Right lobe of liver (tissue), 6 donors: Measurements from ENCODE around the gene SAMD5. TPM values are rescaled to one million over a fixed set of nuclear protein-coding genes. Genes with fewer than 3 reads are reported as not detected.

Experiments used
- ATAC-seq, 4 donors: fragments of 200-7000 bp; cut with Tn5 transposase; one replicate each; pipeline ENCODE4 v1.9.1; 2020; ENCODE audit warnings: mild to moderate bottlenecking in 4 of 4, moderate library complexity in 4 of 4
- DNase-seq, 3 donors: peaks; one replicate each; pipeline ENCODE4 v3.0.0-alpha.2; 2020
- H3K27ac ChIP-seq, 3 donors: fragments of 200-600 bp; one replicate each; pipeline ENCODE4 v1.8.0; 2022
- H3K27me3 ChIP-seq, 2 donors: fragments of 200-600 bp; one replicate each; pipeline ENCODE4 v1.8.0; 2022
- H3K36me3 ChIP-seq, 4 donors: fragments of 200-600 bp; sonication (generic) in 1 of 4; one replicate each; pipeline versions ENCODE4 v1.5.1 to v1.8.0; 2017 to 2022; ENCODE audit warnings: control low read depth in 1 of 4
- H3K4me1 ChIP-seq, 4 donors: fragments of 200-600 bp; sonication (generic) in 1 of 4; one replicate each; pipeline versions ENCODE4 v1.5.1 to v1.8.0; 2017 to 2022; ENCODE audit warnings: control low read depth in 1 of 4
- H3K4me3 ChIP-seq, 3 donors: fragments of 200-600 bp; one replicate each; pipeline ENCODE4 v1.8.0; 2022
- H3K9me3 ChIP-seq, 4 donors: fragments of 200-600 bp; sonication (generic) in 1 of 4; one replicate each; pipeline versions ENCODE4 v1.5.1 to v1.8.0; 2017 to 2022; ENCODE audit warnings: control low read depth in 1 of 4
- POLR2A ChIP-seq: fragments of 450-650 bp; IDR thresholded peaks from one replicate; pipeline ENCODE4 v1.6.1; 2017; ENCODE audit warnings: antibody characterized with exemption, mild to moderate bottlenecking
- WGBS: methylation state at CpG from one replicate; pipeline ENCODE4 v1.1.6; 2018; ENCODE audit warnings: low coverage, low lambda C conversion rate; ENCODE audit not compliant: insufficient coverage; ENCODE audit errors: missing lambda C conversion rate; 5-methylcytosine and 5-hydroxymethylcytosine counted together
- intact Hi-C, 2 donors: fragments of 100-400 bp; cut with DNase I; formaldehyde crosslinking; loops; one replicate each; pipeline versions ENCODE4 v1.11.2 to v1.14.1; 2022
- total RNA-seq, 6 experiments: library from RNA; depleted of rRNA in 2 of 6; stranded (reverse); fragments of >200 nt in 2 of 6; fragmentation: NEBNext Ultra II Directional in 3 of 6; extraction: Animal tissue kit (Norgen Biotek cat#: 25700) in 3 of 6; gene quantifications; one replicate each; pipeline versions ENCODE4 v1.1.0 to v1.2.4, GENCODE V29; 2016 to 2023
- TF ChIP-seq, protein P1 (sequence below), 4 donors: fragments of 200-600 bp in 3 of 4; fragments of 450-650 bp in 1 of 4; IDR thresholded peaks; one replicate each; pipeline versions ENCODE4 v1.5.1 to v1.8.0; 2016 to 2022; ENCODE audit warnings: antibody characterized with exemption in 4 of 4, mild to moderate bottlenecking in 2 of 4
- donor health status: DM: no; HTN: yes; CAD: no.
- donor health status: DM: no; HTN: no; CAD: no.
- donor health status: DM: no; HTN: no; CAD: no.
- donor health status: DM: no; HTN: yes; CAD: no.
- donor health status: DM: no; HTN: yes; CAD: no.

SAMD5 gene
- total RNA-seq, 6 experiments from 2014 or later = 9.5 to 17.6 (median 11.5) TPM

DNA sequence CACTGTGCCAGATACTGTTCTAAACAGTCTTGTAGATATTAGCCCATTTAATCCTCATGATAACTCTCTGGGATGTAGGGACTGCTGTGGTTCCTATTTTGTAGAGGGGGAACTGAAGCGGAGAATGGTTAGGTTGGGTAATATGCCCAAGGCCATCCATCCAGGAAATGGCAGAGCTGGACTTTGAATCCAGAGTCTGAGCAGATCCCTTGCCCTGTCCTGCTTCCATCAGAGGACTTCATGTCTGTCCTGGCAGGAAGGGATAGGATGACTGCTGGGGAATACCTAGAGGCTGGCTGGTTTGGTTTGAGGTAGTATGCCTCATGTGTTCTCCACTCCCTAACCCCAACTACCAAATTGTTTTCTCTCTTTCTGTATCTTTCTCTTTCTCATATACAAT lies 44.6 kb downstream of the SAMD5 start:
- Histone ChIP-seq H3K4me3 (no peak overlapping the region), H3K36me3 (no peaks in the 10 kb centered on the region), H3K4me1 (no peaks in the 10 kb centered on the region), H3K27ac (no peak overlapping the region), H3K9me3 (no peaks in the 10 kb centered on the region), H3K27me3 (no peaks in the 10 kb centered on the region)
- DNase-seq = no peak
- 100% methylated on average over 1 of the region's 1 CpG for WGBS
- intact Hi-C loops = no loop called here
- TF ChIP-seq POLR2A = no peak
- TF ChIP-seq, protein P1, sequence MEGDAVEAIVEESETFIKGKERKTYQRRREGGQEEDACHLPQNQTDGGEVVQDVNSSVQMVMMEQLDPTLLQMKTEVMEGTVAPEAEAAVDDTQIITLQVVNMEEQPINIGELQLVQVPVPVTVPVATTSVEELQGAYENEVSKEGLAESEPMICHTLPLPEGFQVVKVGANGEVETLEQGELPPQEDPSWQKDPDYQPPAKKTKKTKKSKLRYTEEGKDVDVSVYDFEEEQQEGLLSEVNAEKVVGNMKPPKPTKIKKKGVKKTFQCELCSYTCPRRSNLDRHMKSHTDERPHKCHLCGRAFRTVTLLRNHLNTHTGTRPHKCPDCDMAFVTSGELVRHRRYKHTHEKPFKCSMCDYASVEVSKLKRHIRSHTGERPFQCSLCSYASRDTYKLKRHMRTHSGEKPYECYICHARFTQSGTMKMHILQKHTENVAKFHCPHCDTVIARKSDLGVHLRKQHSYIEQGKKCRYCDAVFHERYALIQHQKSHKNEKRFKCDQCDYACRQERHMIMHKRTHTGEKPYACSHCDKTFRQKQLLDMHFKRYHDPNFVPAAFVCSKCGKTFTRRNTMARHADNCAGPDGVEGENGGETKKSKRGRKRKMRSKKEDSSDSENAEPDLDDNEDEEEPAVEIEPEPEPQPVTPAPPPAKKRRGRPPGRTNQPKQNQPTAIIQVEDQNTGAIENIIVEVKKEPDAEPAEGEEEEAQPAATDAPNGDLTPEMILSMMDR (IDR thresholded peaks at IDR 0.05) = no peak
- ATAC-seq = peak; percentile 20 to 50 (median 41)

DNA sequence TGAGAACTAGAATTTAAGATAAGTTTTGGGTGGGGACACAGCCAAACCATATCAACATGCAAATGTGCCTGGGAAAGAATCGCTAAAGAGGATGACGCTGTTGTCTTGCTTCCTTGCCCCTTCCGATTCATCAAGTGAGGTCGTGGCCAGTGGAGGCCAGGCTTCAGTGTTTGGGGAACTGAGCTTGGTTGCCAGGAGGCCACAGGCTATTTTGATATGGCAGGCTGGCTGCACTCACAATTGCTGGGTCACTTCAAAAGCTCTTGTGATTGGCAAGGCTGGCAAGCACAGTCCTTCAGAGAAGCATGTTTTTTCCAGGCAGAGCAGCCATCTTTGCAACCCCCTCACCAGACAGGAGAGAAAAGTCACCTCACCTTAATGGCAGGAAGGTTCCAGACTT lies 45.8 kb downstream of the SAMD5 start:
- Histone ChIP-seq H3K27me3 (no peaks in the 10 kb centered on the region), H3K4me3 (no peak overlapping the region), H3K36me3 (no peaks in the 10 kb centered on the region), H3K27ac (no peak overlapping the region), H3K9me3 (no peaks in the 10 kb centered on the region), H3K4me1 (no peaks in the 10 kb centered on the region)
- TF ChIP-seq, protein P1 (IDR thresholded peaks at IDR 0.05) = no peak
- no peak for TF ChIP-seq POLR2A
- intact Hi-C loops = no loop called here
- 94% methylated on average over 3 of the region's 4 CpGs for WGBS
- ATAC-seq = no peak
- DNase-seq = no peak

DNA sequence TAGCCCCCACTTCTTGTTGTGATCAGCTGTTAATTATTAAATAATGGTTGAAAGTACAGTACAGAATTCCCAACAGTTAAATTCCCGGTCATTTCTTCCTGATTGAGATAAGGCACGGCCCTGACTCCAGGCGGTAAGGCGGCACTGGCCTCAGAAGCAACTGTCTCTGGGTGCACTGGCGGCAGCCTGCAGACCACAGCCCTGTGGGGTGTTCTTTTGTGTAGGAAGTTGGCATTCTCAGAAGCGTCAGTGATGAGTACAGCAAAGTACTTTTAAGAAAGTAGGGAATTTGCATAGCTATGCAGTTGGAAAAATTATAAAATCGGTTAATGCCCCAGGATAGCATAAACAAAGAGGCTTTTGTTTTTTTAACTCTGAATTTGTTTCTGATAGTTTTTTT lies 50.5 kb downstream of the SAMD5 start:
- Histone ChIP-seq H3K9me3 (no peaks in the 10 kb centered on the region), H3K27me3 (no peaks in the 10 kb centered on the region), H3K36me3 (no peaks in the 10 kb centered on the region), H3K27ac (no peak overlapping the region), H3K4me3 (no peak overlapping the region), H3K4me1 (no peaks in the 10 kb centered on the region)
- TF ChIP-seq POLR2A = no peak
- TF ChIP-seq, protein P1 (IDR thresholded peaks at IDR 0.05) = no peak
- DNase-seq (no peak), ATAC-seq (no peak)
- intact Hi-C loops = no loop called here
- 53% methylated on average over 7 of the region's 7 CpGs for WGBS

DNA sequence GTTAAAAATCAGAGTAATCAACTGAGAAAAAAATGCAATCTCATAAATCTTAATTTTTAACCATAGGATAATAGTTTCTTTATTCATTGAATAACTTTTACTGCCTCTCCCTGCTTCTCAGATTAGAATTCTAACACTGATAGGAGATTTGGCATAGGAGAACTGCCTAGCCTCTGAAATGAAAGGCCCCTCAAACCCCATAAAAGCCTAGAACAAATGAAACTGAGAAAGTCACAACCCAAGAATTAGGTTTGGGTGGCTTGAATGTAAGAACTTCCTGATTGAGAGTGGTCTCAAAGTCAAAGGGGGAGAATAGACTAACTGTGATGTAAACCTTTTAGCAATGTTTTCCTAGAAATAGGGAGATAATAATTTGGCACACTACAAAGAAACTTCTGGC lies 52.2 kb downstream of the SAMD5 start:
- no peak for TF ChIP-seq POLR2A
- TF ChIP-seq, protein P1 (IDR thresholded peaks at IDR 0.05) = no peak
- no peak for ATAC-seq
- H3K4me1 ChIP-seq = no peaks in the 10 kb centered on the region

DNA sequence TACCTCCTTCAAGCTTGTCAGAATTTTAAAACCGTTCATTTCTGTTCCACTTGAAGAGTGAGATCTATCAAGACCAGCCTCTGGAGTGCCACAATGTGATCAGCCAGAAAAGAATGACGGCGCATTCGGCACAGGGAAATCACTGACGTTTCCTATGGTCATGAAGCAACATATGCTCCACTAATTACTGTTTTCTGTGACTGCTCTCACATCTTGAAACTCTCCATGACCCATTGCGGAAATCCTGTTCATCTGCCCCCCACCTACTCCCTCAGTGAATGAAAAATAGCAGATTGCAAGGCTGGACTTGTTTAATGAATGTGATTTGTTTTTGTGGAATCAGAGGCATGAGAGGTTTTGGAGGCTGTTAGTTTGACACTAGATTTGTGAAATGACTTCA lies 53.2 kb downstream of the SAMD5 start:
- 67% methylated on average over 6 of the region's 6 CpGs for WGBS
- DNase-seq (no peak), ATAC-seq (peak in 2 of 4 donors; percentile 24 to 37)
- Histone ChIP-seq H3K36me3 (no peaks in the 10 kb centered on the region), H3K4me3 (no peak overlapping the region), H3K27me3 (no peaks in the 10 kb centered on the region), H3K4me1 (no peaks in the 10 kb centered on the region), H3K27ac (no peak overlapping the region), H3K9me3 (no peaks in the 10 kb centered on the region)
- intact Hi-C loops = no loop called here
- TF ChIP-seq POLR2A = no peak
- TF ChIP-seq, protein P1 (IDR thresholded peaks at IDR 0.05) = no peak

More for the DNA sequence above, 52.2 kb downstream of the SAMD5 start:
- no peaks in the 10 kb centered on the region for H3K27me3 ChIP-seq
- no peak for DNase-seq
- H3K36me3 ChIP-seq = no peaks in the 10 kb centered on the region
- no peaks in the 10 kb centered on the region for H3K9me3 ChIP-seq
- intact Hi-C loops = no loop called here
- H3K4me3 ChIP-seq = no peak overlapping the region
- H3K27ac ChIP-seq = no peak overlapping the region
